ENCODE measurements around the gene CLPX.
A peak's percentile ranks its signal among the peaks of the same experiment; 100 is the strongest.
"Not testable (repeated sequence)": the region's sequence is repeated elsewhere in the genome, so short reads cannot be mapped to it uniquely, and the experiment has no call there.

Gene CLPX

GRCh38 chr15:65184868-65185717 lies at the start of gene CLPX:
Gene CLPX (minus strand): TSS chr15:65185342. CDS start chr15:65185153, 189 bp downstream.
- H3K36me3 ChIP-seq (ENCODE audit: insufficient read depth, insufficient read length, low read length): peaks cover 7% of the 10 kb centered on the region
- TF ChIP-seq YY1 (IDR thresholded peaks at IDR 0.05; ENCODE audit: insufficient read depth, insufficient read length): no peak
- peak within 1 kb of the TSS; percentile 99 for H3K9ac ChIP-seq (ENCODE audit: insufficient read length, low read depth)
- peak within 1 kb of the TSS; percentile 97 for H3K4me3 ChIP-seq (ENCODE audit: insufficient read length, low read depth)
- H3K27me3 ChIP-seq (ENCODE audit: insufficient read depth, insufficient read length): no peaks in the 10 kb centered on the region
- H3K9me3 ChIP-seq (ENCODE audit: insufficient read depth, low read length): no peaks in the 10 kb centered on the region
- peak; percentile 88 for DNase-seq (ENCODE audit: low read depth, low spot score)
- no peaks in the 10 kb centered on the region for H3K4me1 ChIP-seq (ENCODE audit: insufficient read depth, insufficient read length)

DNA sequence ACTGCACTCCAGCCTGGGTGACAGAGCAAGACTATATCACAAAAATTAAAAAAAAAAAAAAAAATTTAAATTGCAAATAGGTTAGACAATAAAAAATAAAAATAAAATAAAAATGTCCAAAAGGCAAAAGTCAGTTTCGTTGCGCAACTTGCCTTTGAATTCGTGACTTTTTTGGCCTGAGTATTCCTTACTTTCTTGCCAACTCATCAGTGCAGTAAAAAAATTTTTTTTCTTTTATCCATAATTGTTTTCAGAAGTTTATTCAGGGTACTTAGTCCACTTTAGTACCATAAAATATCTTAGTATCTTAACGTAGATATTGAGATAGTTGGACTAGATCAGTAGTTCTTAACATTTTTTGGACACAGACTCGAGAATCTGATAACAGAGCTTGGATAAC lies 48.6 kb upstream of the CLPX start:
- DNase-seq (ENCODE audit: low read depth, low spot score): no peak
- Histone ChIP-seq H3K4me3 (ENCODE audit: insufficient read length, low read depth) (no peak overlapping the region), H3K27me3 (ENCODE audit: insufficient read depth, insufficient read length) (no peaks in the 10 kb centered on the region), H3K9me3 (ENCODE audit: insufficient read depth, low read length) (no peaks in the 10 kb centered on the region), H3K9ac (ENCODE audit: insufficient read length, low read depth) (no peak overlapping the region), H3K36me3 (ENCODE audit: insufficient read depth, insufficient read length, low read length) (no peaks in the 10 kb centered on the region), H3K4me1 (ENCODE audit: insufficient read depth, insufficient read length) (peaks cover 3% of the 10 kb centered on the region)
- TF ChIP-seq YY1 (IDR thresholded peaks at IDR 0.05; ENCODE audit: insufficient read depth, insufficient read length) (no peak), ZNF274 (IDR thresholded peaks at IDR 0.05; ENCODE audit: low read depth, low read length) (no peak), SUZ12 (IDR thresholded peaks at IDR 0.05; ENCODE audit: extremely low read depth, insufficient read depth, insufficient read length) (no peak)

GRCh38 chr15:65232520-65232919 lies 47.4 kb upstream of the CLPX start:
- no peak for TF ChIP-seq YY1 (IDR thresholded peaks at IDR 0.05; ENCODE audit: insufficient read depth, insufficient read length)
- TF ChIP-seq SUZ12 (IDR thresholded peaks at IDR 0.05; ENCODE audit: extremely low read depth, insufficient read depth, insufficient read length): no peak
- TF ChIP-seq ZNF274 (IDR thresholded peaks at IDR 0.05; ENCODE audit: low read depth, low read length): no peak
- H3K27me3 ChIP-seq (ENCODE audit: insufficient read depth, insufficient read length): no peaks in the 10 kb centered on the region
- H3K9me3 ChIP-seq (ENCODE audit: insufficient read depth, low read length): no peaks in the 10 kb centered on the region
- no peak overlapping the region for H3K9ac ChIP-seq (ENCODE audit: insufficient read length, low read depth)
- no peaks in the 10 kb centered on the region for H3K36me3 ChIP-seq (ENCODE audit: insufficient read depth, insufficient read length, low read length)
- no peak for DNase-seq (ENCODE audit: low read depth, low spot score)
- no peak overlapping the region for H3K4me3 ChIP-seq (ENCODE audit: insufficient read length, low read depth)
- H3K4me1 ChIP-seq (ENCODE audit: insufficient read depth, insufficient read length): peaks cover 13% of the 10 kb centered on the region

- no peaks in the 10 kb centered on the region for H3K9me3 ChIP-seq (ENCODE audit: insufficient read depth, low read length)
- no peak for DNase-seq (ENCODE audit: low read depth, low spot score)
- H3K4me1 ChIP-seq (ENCODE audit: insufficient read depth, insufficient read length): peaks cover 10% of the 10 kb centered on the region
- no peak overlapping the region for H3K4me3 ChIP-seq (ENCODE audit: insufficient read length, low read depth)
- no peaks in the 10 kb centered on the region for H3K27me3 ChIP-seq (ENCODE audit: insufficient read depth, insufficient read length)
- no peak for TF ChIP-seq ZNF274 (IDR thresholded peaks at IDR 0.05; ENCODE audit: low read depth, low read length)
- no peak for TF ChIP-seq YY1 (IDR thresholded peaks at IDR 0.05; ENCODE audit: insufficient read depth, insufficient read length)
- TF ChIP-seq SUZ12 (IDR thresholded peaks at IDR 0.05; ENCODE audit: extremely low read depth, insufficient read depth, insufficient read length): no peak
- H3K36me3 ChIP-seq (ENCODE audit: insufficient read depth, insufficient read length, low read length): no peaks in the 10 kb centered on the region
- no peak overlapping the region for H3K9ac ChIP-seq (ENCODE audit: insufficient read length, low read depth)
Measured at GRCh38 chr15:65231306-65231705, 46.2 kb upstream of the CLPX start.

GRCh38 chr15:65226901-65227300 lies 41.8 kb upstream of the CLPX start:
- not testable (repeated sequence) for DNase-seq (ENCODE audit: low read depth, low spot score); H3K36me3 ChIP-seq (ENCODE audit: insufficient read depth, insufficient read length, low read length); H3K9me3 ChIP-seq (ENCODE audit: insufficient read depth, low read length); H3K9ac ChIP-seq (ENCODE audit: insufficient read length, low read depth); H3K27me3 ChIP-seq (ENCODE audit: insufficient read depth, insufficient read length); H3K4me3 ChIP-seq (ENCODE audit: insufficient read length, low read depth)
- H3K4me1 ChIP-seq (ENCODE audit: insufficient read depth, insufficient read length): peaks cover 16% of the 10 kb centered on the region

DNA sequence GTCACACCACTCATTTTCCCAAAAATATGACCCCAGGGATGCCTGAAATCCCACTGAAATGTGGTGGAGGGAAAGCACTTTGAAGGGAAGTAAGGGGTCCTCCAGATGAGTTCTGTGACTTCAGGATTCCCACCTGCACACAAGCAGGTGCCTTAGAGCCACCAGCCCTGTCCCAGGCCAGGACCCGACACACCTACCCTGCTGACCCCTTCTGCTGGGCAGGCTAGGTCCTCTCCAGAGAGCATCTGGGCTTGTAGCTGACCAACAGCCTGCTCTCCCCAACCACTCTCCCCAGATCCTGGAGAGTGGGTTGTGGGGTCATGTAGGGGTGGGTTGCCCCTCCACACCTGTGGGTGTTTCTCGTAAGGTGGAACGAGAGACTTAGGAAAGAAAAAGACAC lies 41.1 kb upstream of the CLPX start:
- Histone ChIP-seq H3K4me1 (ENCODE audit: insufficient read depth, insufficient read length) (peaks cover 16% of the 10 kb centered on the region), H3K4me3 (ENCODE audit: insufficient read length, low read depth) (no peak overlapping the region), H3K27me3 (ENCODE audit: insufficient read depth, insufficient read length) (no peaks in the 10 kb centered on the region), H3K36me3 (ENCODE audit: insufficient read depth, insufficient read length, low read length) (no peaks in the 10 kb centered on the region), H3K9ac (ENCODE audit: insufficient read length, low read depth) (peak overlapping the region; percentile 73), H3K9me3 (ENCODE audit: insufficient read depth, low read length) (no peaks in the 10 kb centered on the region)
- TF ChIP-seq YY1 (IDR thresholded peaks at IDR 0.05; ENCODE audit: insufficient read depth, insufficient read length) (no peak), SUZ12 (IDR thresholded peaks at IDR 0.05; ENCODE audit: extremely low read depth, insufficient read depth, insufficient read length) (no peak), ZNF274 (IDR thresholded peaks at IDR 0.05; ENCODE audit: low read depth, low read length) (no peak)
- no peak for DNase-seq (ENCODE audit: low read depth, low spot score)

DNA sequence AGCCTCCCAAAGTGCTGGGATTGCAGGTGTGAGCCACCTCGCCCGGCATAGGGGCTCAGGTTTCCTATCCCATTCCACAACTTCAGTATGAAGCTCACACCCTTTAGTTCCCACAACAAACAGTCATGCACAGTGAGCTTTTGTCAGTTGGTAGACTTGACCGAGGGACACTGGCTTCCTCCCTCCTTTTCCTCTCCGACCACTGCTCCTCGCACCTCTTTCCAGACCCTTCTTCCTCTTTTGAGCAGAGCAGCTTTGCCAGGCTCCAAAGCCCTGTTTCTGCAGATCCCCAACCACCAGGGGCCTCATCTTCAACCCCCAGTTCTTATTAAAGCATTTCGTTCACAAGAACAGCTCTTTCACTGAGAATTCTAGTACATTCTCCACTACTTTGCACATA lies 38.9 kb upstream of the CLPX start:
- Histone ChIP-seq H3K9me3 (ENCODE audit: insufficient read depth, low read length) (no peaks in the 10 kb centered on the region), H3K4me1 (ENCODE audit: insufficient read depth, insufficient read length) (peaks cover 16% of the 10 kb centered on the region), H3K36me3 (ENCODE audit: insufficient read depth, insufficient read length, low read length) (no peaks in the 10 kb centered on the region), H3K27me3 (ENCODE audit: insufficient read depth, insufficient read length) (no peaks in the 10 kb centered on the region), H3K4me3 (ENCODE audit: insufficient read length, low read depth) (no peak overlapping the region), H3K9ac (ENCODE audit: insufficient read length, low read depth) (no peak overlapping the region)
- no peak for DNase-seq (ENCODE audit: low read depth, low spot score)
- no peak for TF ChIP-seq YY1 (IDR thresholded peaks at IDR 0.05; ENCODE audit: insufficient read depth, insufficient read length)

Data from NT2/D1 (cell line).